IMR-90 (cell line): ENCODE data around the gene LDLRAD3. TPM values are rescaled to one million over a fixed set of nuclear protein-coding genes. Genes with fewer than 3 reads are reported as not detected.

Source experiments
- ATAC-seq: fragments of 200-7000 bp; cut with Tn5 transposase; 2 replicates; pipeline ENCODE4 v1.9.1; 2020; ENCODE audit warnings: low read depth, mild to moderate bottlenecking, moderate library complexity
- BruUV-seq: library from RNA; stranded (reverse); fragments of 400-500 nt; replicated peaks from 2 replicates; lab custom pipeline; 2021; lab: Mats Ljungman, UMichigan
- CTCF ChIA-PET: fragments of 300-600 bp; formaldehyde crosslinking; extraction: SDS; loops from one replicate; lab custom pipeline; 2021; ENCODE audit warnings: antibody characterized with exemption; lab: Yijun Ruan, JAX
- POLR2A ChIA-PET: fragments of 300-600 bp; sonication (Branson Sonifier 250); formaldehyde crosslinking; loops from one replicate; lab custom pipeline; 2022; ENCODE audit warnings: antibody characterized with exemption; ENCODE audit not compliant: unreplicated experiment; lab: Charles Lee
- DNase-seq: peaks from one replicate; pipeline ENCODE4 v3.0.0; 2013
- H2AFZ ChIP-seq: replicated peaks from 2 replicates; pipeline ENCODE3; 2013; ENCODE audit warnings: low read length, mild to moderate bottlenecking; ENCODE audit not compliant: poor library complexity
- H2AK5ac ChIP-seq: 2 replicates; pipeline ENCODE4 v1.6.1; 2013; ENCODE audit warnings: low read depth, low read length, inconsistent platforms
- H2AK9ac ChIP-seq: replicated peaks from 2 replicates; pipeline ENCODE3; 2013; ENCODE audit warnings: mild to moderate bottlenecking, low read depth, low read length, moderate library complexity; ENCODE audit not compliant: poor library complexity
- H2BK120ac ChIP-seq: 2 replicates; pipeline ENCODE4 v1.6.1; 2013; ENCODE audit warnings: low read depth, low read length, inconsistent platforms
- H2BK15ac ChIP-seq: 3 replicates; pipeline ENCODE4 v1.6.1; 2013; ENCODE audit warnings: low read depth, low read length, inconsistent platforms
- H2BK20ac ChIP-seq: 2 replicates; pipeline ENCODE4 v1.6.1; 2013; ENCODE audit warnings: low read depth, mild to moderate bottlenecking, inconsistent platforms, low read length, moderate library complexity
- H2BK5ac ChIP-seq: 2 replicates; pipeline ENCODE4 v1.6.1; 2013; ENCODE audit warnings: mild to moderate bottlenecking, low read depth, low read length, inconsistent platforms; ENCODE audit not compliant: poor library complexity, severe bottlenecking
- H3K14ac ChIP-seq: replicated peaks from 2 replicates; pipeline ENCODE4 v1.6.1; 2013; ENCODE audit warnings: low read depth, low read length, inconsistent platforms
- H3K18ac ChIP-seq: 2 replicates; pipeline ENCODE4 v1.6.1; 2013; ENCODE audit warnings: low read depth, low read length, control low read depth
- H3K23ac ChIP-seq: 2 replicates; pipeline ENCODE4 v1.6.1; 2013; ENCODE audit warnings: low read depth, low read length, inconsistent platforms
- H3K27ac ChIP-seq: 2 replicates; pipeline ENCODE4 v1.5.1; 2013; ENCODE audit warnings: mild to moderate bottlenecking, control low read depth, low read length; ENCODE audit not compliant: insufficient read depth
- H3K27me3 ChIP-seq: 2 replicates; pipeline ENCODE4 v1.6.1; 2013; ENCODE audit warnings: low read length; ENCODE audit not compliant: control insufficient read depth, insufficient read depth
- H3K36me3 ChIP-seq: 2 replicates; pipeline ENCODE4 v1.6.1; 2013; ENCODE audit warnings: low read length, mixed read lengths; ENCODE audit not compliant: control insufficient read depth, insufficient read depth
- H3K4ac ChIP-seq: 2 replicates; pipeline ENCODE4 v1.6.1; 2013; ENCODE audit warnings: low read depth, low read length, inconsistent platforms
- H3K4me1 ChIP-seq: 2 replicates; pipeline ENCODE4 v1.6.1; 2013; ENCODE audit warnings: low read length, mixed read lengths; ENCODE audit not compliant: control insufficient read depth, insufficient read depth
- H3K4me2 ChIP-seq: 2 replicates; pipeline ENCODE4 v1.6.1; 2013; ENCODE audit warnings: low read depth, mild to moderate bottlenecking, control low read depth, low read length, moderate library complexity
- H3K4me3 ChIP-seq: 2 replicates; pipeline ENCODE4 v1.5.1; 2013; ENCODE audit warnings: low read depth, mild to moderate bottlenecking, control low read depth, low read length, moderate library complexity; ENCODE audit not compliant: insufficient read depth
- H3K56ac ChIP-seq: 2 replicates; pipeline ENCODE4 v1.6.1; 2013; ENCODE audit warnings: low read length, inconsistent platforms; ENCODE audit not compliant: insufficient read depth; ENCODE audit errors: extremely low read depth
- H3K79me1 ChIP-seq, 2 experiments: 2 replicates each; pipeline ENCODE4 v1.6.1; 2013; ENCODE audit warnings: low read length in 2 of 2, inconsistent platforms in 1 of 2, low read depth in 1 of 2
- H3K9ac ChIP-seq: 2 replicates; pipeline ENCODE4 v1.6.1; 2013; ENCODE audit warnings: low read depth, low read length, control low read depth
- H3K9me1 ChIP-seq: 2 replicates; pipeline ENCODE4 v1.6.1; 2013; ENCODE audit warnings: low read length, inconsistent platforms; ENCODE audit not compliant: insufficient read depth
- H3K9me3 ChIP-seq: 2 replicates; pipeline ENCODE4 v1.6.1; 2013; ENCODE audit warnings: low read length; ENCODE audit not compliant: control insufficient read depth, insufficient read depth
- H4K20me1 ChIP-seq: 2 replicates; pipeline ENCODE4 v1.6.1; 2013; ENCODE audit warnings: low read length, inconsistent platforms; ENCODE audit not compliant: insufficient read depth
- H4K5ac ChIP-seq: 2 replicates; pipeline ENCODE4 v1.6.1; 2013; ENCODE audit warnings: mild to moderate bottlenecking, low read depth, low read length, control low read depth
- H4K8ac ChIP-seq, 2 experiments: 2 replicates each; pipeline ENCODE4 v1.6.1; 2013; ENCODE audit warnings: low read depth in 2 of 2, low read length in 2 of 2, control low read depth in 1 of 2, inconsistent platforms in 1 of 2
- H4K91ac ChIP-seq: 2 replicates; pipeline ENCODE4 v1.6.1; 2013; ENCODE audit warnings: low read depth, low read length, inconsistent platforms; ENCODE audit not compliant: insufficient read depth
- ELK1 ChIP-seq: fragments of 150-350 bp; IDR thresholded peaks from 2 replicates; pipeline ENCODE4 v1.6.1; 2016; ENCODE audit warnings: low read depth, mild to moderate bottlenecking, low read length, moderate library complexity, borderline replicate concordance
- FOS ChIP-seq: fragments of 150-350 bp; IDR thresholded peaks from 2 replicates; pipeline ENCODE4 v1.6.1; 2016; ENCODE audit warnings: low read depth, low read length
- MXI1 ChIP-seq: IDR thresholded peaks from 2 replicates; pipeline ENCODE4 v1.6.1; 2012; ENCODE audit warnings: low read depth, mild to moderate bottlenecking, low read length, moderate library complexity, borderline replicate concordance
- NFE2L2 ChIP-seq: fragments of 150-350 bp; IDR thresholded peaks from 2 replicates; pipeline ENCODE4 v1.6.1; 2016; ENCODE audit warnings: low read depth, mild to moderate bottlenecking, low read length
- POLR2A ChIP-seq: IDR thresholded peaks from 2 replicates; pipeline ENCODE4 v1.6.1; 2012; ENCODE audit warnings: mild to moderate bottlenecking, low read depth, low read length
- RCOR1 ChIP-seq: IDR thresholded peaks from 2 replicates; pipeline ENCODE4 v1.6.1; 2012; ENCODE audit warnings: mild to moderate bottlenecking, low read length, improper control_type of control experiment; ENCODE audit not compliant: insufficient replicate concordance
- USF2 ChIP-seq: fragments of 150-350 bp; IDR thresholded peaks from 2 replicates; pipeline ENCODE4 v1.6.1; 2017; ENCODE audit warnings: mild to moderate bottlenecking, antibody characterized with exemption, low read length, low read depth
- WGBS, 2 experiments: methylation state at CpG; one replicate each; pipeline versions ENCODE4 v1.1.5 to v1.1.7; 2013; ENCODE audit warnings: missing lambda C conversion rate in 2 of 2; ENCODE audit not compliant: insufficient read length in 1 of 2; ENCODE audit errors: extremely low coverage in 2 of 2; 5-methylcytosine and 5-hydroxymethylcytosine counted together
- dilution Hi-C: fragments of 300-500 bp; cut with HindIII; formaldehyde crosslinking; loops from one replicate; pipeline ENCODE4 v1.14.3; 2018; ENCODE audit warnings: low sequenced_read_pairs; ENCODE audit not compliant: unreplicated experiment
- in situ Hi-C: fragments of 300-500 bp; cut with MboI; formaldehyde crosslinking; loops from 3 replicates; pipeline ENCODE4 v1.14.3; 2019; ENCODE audit warnings: low sequenced_read_pairs, inconsistent platforms, mixed read lengths
- intact Hi-C: fragments of 100-400 bp; cut with micrococcal nuclease; formaldehyde crosslinking; loops from 2 replicates; pipeline ENCODE4 v1.10.0; 2022
- polyA plus RNA-seq, 3 experiments: library from polyadenylated mRNA; depleted of rRNA; stranded (reverse); fragments of >200 nt; gene quantifications; 2 replicates each; pipeline ENCODE4 v1.2.3, GENCODE V29; 2012; ENCODE audit warnings: low replicate concordance in 1 of 3
- total RNA-seq: library from RNA; depleted of rRNA; stranded (reverse); fragments of >200 nt; gene quantifications from 2 replicates; pipeline ENCODE4 v1.2.3, GENCODE V29; 2012

Gene LDLRAD3
- total and polyA plus RNA-seq, 2 of the 4 experiments (the other 2 are of a cell fraction), result 2.7 to 6.4 TPM

GRCh38 chr11:36155124-36155561 lies 211.3 kb downstream of the LDLRAD3 start:
- intact Hi-C loops, result loop anchor here (5.0 kb wide), 1 partner anchor 102 kb away; no protein-coding TSS in a partner anchor
- ChIA-PET CTCF (interaction anchor here (1.3 to 1.7 kb wide), 4 partner anchors 13 to 333 kb away, joined by 4 to 9 read pairs (median 5); no protein-coding TSS in a partner anchor), POLR2A (no interaction called here)
- Histone ChIP-seq H3K56ac (no peak overlapping the region), H3K18ac (no peak overlapping the region), H3K4ac (no peak overlapping the region), H2AFZ (no peak overlapping the region), H3K27ac (no peak overlapping the region), H4K8ac (no peak overlapping the region; a peak in 1 of 4 replicates), H2AK9ac (no peak overlapping the region), H4K91ac (no peak overlapping the region), H3K9me3 (no peaks in the 10 kb centered on the region), H3K36me3 (no peaks in the 10 kb centered on the region), H3K9ac (no peak overlapping the region), H4K5ac (no peak overlapping the region), H3K4me3 (no peak overlapping the region), H3K4me2 (no peak overlapping the region), H3K14ac (no peak overlapping the region; the same call in 1 of the 2 replicates), H4K20me1 (no peaks in the 10 kb centered on the region), H2BK5ac (no peak overlapping the region), H3K9me1 (peaks cover 7% of the 10 kb centered on the region), H2BK20ac (no peak overlapping the region), H3K4me1 (peaks cover 8% of the 10 kb centered on the region), H2BK120ac (no peak overlapping the region), H2BK15ac (no peak overlapping the region), H3K79me1 (peaks cover 0 to 4% of the 10 kb centered on the region in 2 experiments; a peak in 1 of 4 replicates), H3K27me3 (no peaks in the 10 kb centered on the region), H3K23ac (no peak overlapping the region), H2AK5ac (0 out of 2 replicates have a peak overlapping the region, but pooled peaks have one; percentile 15)
- no peak for DNase-seq
- 60% methylated on average over 1 of the region's 8 CpGs; no CpG with 5 or more reads in 1 of the 2 experiments for WGBS, 2 experiments
- no peak for TF ChIP-seq USF2
- TF ChIP-seq RCOR1, result no peak
- TF ChIP-seq ELK1, result no peak
- TF ChIP-seq MXI1, result no peak
- TF ChIP-seq NFE2L2, result no peak
- TF ChIP-seq FOS, result no peak
- TF ChIP-seq POLR2A, result no peak
- BruUV-seq, result no TSS peak
- ATAC-seq, result no peak
- dilution Hi-C loops, result no loop called here
- in situ Hi-C loops, result no loop called here
